Mononuclear cell (primary cell): ENCODE results near the gene MOCS1. TPM values are rescaled to one million over a fixed set of nuclear protein-coding genes. Genes with fewer than 3 reads are reported as not detected.

ENCODE experiments used
- H3K27me3 ChIP-seq: 2 replicates; pipeline ENCODE4 v1.6.0; 2011; ENCODE audit warnings: low read length, control low read depth; ENCODE audit not compliant: insufficient read depth
- H3K4me1 ChIP-seq: 2 replicates; pipeline ENCODE4 v1.5.1; 2011; ENCODE audit warnings: mild to moderate bottlenecking, low read length, control low read depth; ENCODE audit not compliant: insufficient read depth
- H3K4me3 ChIP-seq: 2 replicates; pipeline ENCODE4 v1.5.1; 2011; ENCODE audit warnings: mild to moderate bottlenecking, low read length, moderate library complexity
- H3K9me3 ChIP-seq: 2 replicates; pipeline ENCODE4 v1.5.1; 2011; ENCODE audit warnings: low read depth, mild to moderate bottlenecking, control low read depth, low read length
- total RNA-seq: library from RNA; depleted of rRNA; stranded (reverse); fragments of >200 nt; gene quantifications from one replicate; pipeline ENCODE4 v1.2.3, GENCODE V29; 2012

Gene MOCS1
- total RNA-seq, 1 donor = 0.63 TPM

DNA sequence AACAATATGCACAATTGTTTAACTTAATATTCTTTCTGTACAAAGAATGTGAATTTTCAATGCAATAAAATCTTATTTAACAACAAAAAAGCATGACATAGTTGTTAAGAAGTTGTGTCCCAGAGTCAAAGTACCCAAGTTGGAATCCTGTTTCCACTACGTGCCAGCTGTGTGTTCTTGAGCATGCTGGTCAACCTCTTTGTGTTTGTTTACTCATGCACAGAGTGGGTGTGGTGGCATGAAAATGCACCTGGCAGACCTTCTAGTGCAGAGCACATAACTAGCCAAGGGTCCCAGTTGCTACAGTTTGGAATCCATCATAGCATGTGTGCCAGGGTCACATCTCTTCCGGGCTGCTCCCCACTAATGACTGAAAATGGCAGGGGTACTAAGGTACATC lies 24.7 kb upstream of the MOCS1 start:
- Histone ChIP-seq H3K9me3 (no peaks in the 10 kb centered on the region), H3K4me3 (no peak overlapping the region), H3K27me3 (peaks cover under 1% of the 10 kb centered on the region), H3K4me1 (no peaks in the 10 kb centered on the region)

DNA sequence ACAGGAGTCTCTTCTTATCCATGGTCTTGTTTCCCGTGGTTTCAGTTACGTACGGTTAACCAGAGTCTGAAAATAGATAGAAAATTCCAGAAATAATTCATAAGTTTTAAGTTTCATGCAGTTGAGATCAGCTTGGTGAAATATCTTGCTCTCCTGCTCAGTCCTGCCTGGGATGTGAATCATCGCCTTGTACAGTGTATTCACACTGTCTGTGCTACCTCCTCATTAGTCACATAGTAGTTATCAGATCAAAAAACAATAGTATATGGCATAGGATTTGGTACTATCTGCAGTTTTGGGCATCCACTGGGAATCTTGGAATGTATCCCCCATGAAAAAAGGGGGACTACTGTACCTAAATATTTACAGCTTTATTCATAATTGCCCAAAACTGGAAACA lies 22.7 kb upstream of the MOCS1 start:
- H3K4me3 ChIP-seq = no peak overlapping the region

DNA sequence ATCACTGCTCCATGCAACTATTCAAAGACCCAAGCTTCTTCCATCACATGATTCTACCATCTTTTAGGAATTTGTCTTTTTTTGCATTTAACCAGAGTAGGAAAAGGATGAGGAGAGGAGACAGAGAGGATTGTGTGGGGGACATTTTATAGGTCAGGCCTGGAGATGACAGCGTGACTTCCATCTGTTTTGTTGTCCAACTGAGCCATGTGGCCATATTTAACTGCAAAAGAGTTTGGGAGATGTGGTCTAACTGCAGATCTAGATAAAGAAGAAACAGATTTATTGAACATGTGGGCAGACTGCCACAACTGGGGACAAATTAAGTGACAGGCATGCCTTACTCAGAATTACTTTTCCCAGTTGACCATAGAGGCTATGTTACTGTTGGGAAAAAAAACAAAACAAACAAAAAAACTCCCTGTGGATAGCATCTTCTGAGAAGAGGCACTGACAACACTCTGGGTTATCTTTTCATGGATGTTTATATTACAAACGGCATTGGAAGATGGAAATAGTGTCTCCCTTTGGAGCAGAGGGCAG lies 18.9 kb upstream of the MOCS1 start:
- no peaks in the 10 kb centered on the region for H3K27me3 ChIP-seq
- no peaks in the 10 kb centered on the region for H3K9me3 ChIP-seq
- H3K4me1 ChIP-seq = no peaks in the 10 kb centered on the region
- H3K4me3 ChIP-seq = no peak overlapping the region

More for the DNA sequence above, 22.7 kb upstream of the MOCS1 start:
- no peaks in the 10 kb centered on the region for H3K9me3 ChIP-seq
- H3K4me1 ChIP-seq = no peaks in the 10 kb centered on the region
- H3K27me3 ChIP-seq = no peaks in the 10 kb centered on the region

DNA sequence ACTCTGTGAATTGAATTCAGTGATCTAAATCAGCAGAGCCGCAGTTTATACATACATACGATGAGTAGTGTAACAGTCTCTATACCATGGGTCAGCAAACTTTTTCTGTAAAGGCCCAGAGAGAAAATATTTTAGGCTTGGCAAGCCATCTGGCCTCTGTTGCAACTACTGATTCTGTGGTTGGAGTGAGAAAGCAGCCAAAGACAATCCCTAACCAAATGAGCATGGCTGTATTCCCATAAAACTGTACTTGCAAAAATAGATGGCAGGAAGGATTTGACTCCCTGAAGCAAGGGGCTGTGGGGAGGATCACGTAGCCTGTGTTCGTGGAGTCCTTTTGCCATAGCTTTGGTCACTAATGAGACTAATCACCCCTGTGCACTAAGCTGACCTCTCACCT lies 17.9 kb upstream of the MOCS1 start:
- Histone ChIP-seq H3K9me3 (no peaks in the 10 kb centered on the region), H3K4me1 (no peaks in the 10 kb centered on the region), H3K4me3 (no peak overlapping the region), H3K27me3 (no peaks in the 10 kb centered on the region)

DNA sequence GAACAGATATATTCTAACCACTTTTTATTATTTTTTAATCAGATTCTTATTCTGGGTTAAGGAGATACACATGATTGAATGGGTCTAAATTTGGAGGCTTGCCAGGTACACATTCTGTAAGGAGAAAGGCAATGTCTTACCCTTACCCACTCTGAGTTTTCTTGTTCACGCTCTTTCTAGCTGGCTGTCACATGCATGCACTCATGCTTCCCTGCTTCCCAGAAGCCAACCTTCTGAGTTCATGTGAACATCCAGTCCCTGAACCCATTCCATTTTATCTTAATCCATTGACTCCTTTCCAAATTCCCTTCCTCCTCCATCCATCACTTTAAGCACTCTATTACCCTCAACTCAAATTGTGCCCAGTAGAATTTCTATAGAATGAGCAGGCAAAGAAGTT lies 17.5 kb upstream of the MOCS1 start:
- Histone ChIP-seq H3K27me3 (no peaks in the 10 kb centered on the region), H3K4me3 (no peak overlapping the region), H3K4me1 (no peaks in the 10 kb centered on the region), H3K9me3 (no peaks in the 10 kb centered on the region)

DNA sequence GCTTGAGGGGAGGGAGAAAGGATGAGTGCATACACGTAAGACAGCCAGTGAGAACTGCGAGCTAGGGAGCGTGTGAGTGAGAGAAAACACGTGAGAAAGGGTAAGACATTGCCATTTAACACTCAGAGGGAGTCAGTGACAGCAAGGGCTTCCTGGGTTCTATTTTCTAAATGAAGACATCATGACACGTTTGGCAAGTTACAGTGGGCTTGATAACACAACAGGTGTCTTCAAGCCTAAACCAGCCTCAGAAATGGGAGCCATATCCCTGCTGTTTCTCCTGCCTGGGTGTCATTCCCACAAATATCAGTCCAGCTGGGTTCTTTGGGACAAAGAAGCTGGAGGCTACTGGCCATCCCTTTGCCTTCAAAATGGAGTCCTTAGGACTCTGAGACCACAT lies 16.9 kb upstream of the MOCS1 start:
- Histone ChIP-seq H3K9me3 (no peaks in the 10 kb centered on the region), H3K4me1 (no peaks in the 10 kb centered on the region), H3K27me3 (no peaks in the 10 kb centered on the region), H3K4me3 (no peak overlapping the region)

DNA sequence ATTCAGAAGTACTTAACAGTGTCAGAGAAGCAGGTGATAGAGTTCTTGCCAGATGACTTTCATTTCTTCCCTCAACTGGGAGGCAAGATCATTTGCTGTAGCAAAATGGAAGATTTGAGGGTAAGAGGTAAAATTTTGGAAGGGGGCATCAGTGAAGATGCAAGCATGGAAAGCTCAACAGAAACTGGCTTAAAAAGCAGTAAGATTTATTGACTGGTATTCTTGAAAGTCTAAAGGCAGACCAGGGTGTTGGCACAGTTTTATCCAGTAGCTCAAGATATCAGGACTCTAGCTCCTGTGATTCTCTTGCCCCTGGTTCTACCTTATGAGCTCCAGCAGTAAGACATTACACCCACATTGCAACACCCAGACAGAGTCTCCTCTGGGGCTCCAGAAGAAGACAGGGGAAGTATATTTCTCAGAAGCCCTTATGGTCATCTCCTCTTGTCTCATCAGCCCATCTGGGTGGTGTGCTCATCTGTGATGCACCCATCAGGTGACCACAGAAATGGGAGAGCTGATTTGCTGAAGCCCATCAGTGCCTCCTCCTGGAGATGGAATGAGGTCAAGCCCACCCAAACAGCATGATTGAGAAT lies 16.0 kb upstream of the MOCS1 start:
- no peaks in the 10 kb centered on the region for H3K27me3 ChIP-seq
- H3K9me3 ChIP-seq = no peaks in the 10 kb centered on the region
- H3K4me1 ChIP-seq = no peaks in the 10 kb centered on the region
- H3K4me3 ChIP-seq = no peak overlapping the region

DNA sequence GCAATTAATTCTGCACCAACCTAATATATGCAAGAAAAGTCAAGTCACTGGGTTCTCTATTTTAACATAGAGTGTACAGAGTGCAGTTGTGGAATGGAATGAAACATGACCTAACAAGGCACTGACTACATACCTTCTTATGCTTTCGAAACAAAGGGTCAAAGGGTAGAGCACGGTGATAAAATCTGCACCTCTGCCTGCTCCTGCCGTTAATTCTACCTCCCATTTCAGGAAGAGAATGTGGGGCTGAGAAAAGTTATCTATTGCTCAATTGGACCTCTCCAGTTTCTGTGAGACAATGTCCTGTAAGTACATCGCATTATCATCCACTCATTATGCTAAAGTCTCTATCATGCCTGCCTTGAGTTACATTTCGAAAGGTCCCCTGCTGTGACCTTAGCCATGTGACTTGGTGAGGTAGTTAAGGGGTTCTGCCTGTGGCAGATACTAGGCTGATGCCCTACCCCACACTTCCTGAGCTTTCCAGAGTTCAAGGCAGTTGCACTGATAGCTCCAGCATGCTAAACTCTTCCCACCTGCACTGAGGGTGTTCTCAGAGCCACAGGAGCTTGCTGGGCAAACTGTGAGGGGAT lies 14.0 kb upstream of the MOCS1 start:
- Histone ChIP-seq H3K4me3 (no peak overlapping the region), H3K9me3 (no peaks in the 10 kb centered on the region), H3K27me3 (no peaks in the 10 kb centered on the region), H3K4me1 (no peaks in the 10 kb centered on the region)

DNA sequence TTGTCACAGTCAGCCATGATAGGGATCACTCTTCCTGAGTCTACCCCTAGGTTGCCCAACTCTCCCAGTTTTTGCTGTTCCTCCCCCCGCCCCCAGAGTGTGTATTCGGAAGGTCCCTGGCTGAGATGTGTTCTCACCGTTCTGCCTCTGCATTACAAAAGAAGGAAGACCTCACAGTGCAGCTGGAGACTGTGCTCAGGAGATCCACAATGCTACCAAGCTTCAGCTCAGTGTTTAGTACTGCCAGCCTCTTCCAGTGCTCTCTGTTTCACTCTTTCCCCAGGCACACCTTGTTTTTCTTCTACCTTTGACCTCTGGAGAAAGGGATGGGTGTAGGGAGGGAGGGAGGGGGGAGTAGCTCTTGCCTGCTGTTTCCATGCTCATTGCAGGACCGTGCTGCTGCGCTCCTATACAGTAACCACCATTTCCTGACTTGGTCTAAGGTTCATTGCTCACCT lies 13.4 kb upstream of the MOCS1 start:
- H3K27me3 ChIP-seq = no peaks in the 10 kb centered on the region
- no peaks in the 10 kb centered on the region for H3K9me3 ChIP-seq
- no peak overlapping the region for H3K4me3 ChIP-seq
- H3K4me1 ChIP-seq = no peaks in the 10 kb centered on the region

DNA sequence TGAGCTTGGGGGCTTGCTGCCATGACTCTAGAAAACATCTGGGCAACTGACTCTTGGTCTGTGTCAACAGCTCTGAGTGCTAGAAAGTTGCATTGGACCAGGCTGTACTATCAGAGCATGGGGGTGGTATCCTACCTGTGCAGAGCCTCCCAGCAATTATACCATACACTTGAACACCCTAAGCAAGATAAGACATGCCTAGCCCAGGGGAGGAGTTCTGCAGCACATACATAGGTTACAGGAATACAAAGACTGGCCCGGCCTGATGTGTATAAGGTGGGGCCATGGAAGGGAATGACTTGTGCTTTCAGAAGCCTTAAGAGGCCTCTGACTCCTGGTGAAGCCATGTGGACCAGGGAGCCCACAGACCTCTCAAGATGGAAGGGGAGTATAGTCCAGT lies 11.4 kb upstream of the MOCS1 start:
- Histone ChIP-seq H3K4me3 (no peak overlapping the region), H3K9me3 (no peaks in the 10 kb centered on the region), H3K27me3 (no peaks in the 10 kb centered on the region), H3K4me1 (no peaks in the 10 kb centered on the region)

DNA sequence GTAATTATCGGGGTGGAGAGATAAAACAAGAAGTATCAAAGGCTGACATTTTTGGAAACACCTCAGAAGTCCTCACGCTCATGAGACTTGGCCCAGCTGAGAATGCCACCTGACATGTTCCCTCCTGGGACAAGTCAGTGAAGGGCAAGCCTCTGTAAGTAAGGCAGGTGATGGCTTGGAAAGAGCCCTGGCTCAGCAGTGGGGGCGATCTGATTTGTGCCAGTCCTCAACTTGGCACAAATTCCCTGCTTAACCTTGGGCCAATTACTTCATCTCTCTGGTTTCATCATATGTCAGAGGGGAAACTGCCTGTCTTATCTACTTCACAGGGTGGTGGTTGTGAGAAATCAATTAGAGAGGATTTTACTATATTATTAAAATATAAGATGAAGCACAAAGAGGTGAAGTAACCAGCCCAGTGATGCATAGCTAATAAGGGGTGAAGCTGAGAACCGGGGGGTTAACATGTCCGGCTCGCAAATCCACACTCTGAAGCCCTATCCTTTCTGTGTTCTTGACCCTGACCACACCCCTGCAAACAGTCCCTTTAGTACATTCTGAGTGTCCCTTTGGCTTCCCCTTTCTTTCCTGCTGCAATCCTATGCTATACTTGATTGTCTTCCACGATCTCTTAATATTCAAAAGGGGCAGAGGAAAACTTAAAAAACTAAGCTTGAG lies 8.8 kb upstream of the MOCS1 start:
- no peaks in the 10 kb centered on the region for H3K4me1 ChIP-seq
- no peak overlapping the region for H3K4me3 ChIP-seq
- no peaks in the 10 kb centered on the region for H3K9me3 ChIP-seq
- no peaks in the 10 kb centered on the region for H3K27me3 ChIP-seq

DNA sequence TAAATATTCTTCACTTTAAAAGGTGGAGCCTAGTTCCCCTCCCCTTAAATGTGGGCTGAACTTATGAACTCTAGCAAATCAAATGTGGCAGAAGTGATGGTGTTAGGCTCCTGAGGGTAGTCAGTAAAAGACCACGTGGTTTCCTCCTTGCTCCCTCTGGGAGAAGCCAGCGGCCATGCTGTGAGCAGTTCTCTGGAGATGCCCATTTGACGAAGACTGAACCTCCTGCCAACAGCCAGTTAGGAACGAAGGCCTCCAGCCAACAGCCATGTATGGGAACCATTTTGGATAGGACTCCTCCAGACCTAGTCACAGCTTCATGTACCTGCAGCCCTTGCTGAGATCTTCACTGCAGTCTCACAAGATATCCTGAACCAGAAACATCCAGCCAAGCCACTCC lies 7.6 kb upstream of the MOCS1 start:
- no peaks in the 10 kb centered on the region for H3K4me1 ChIP-seq
- H3K4me3 ChIP-seq = no peak overlapping the region
- no peaks in the 10 kb centered on the region for H3K27me3 ChIP-seq
- H3K9me3 ChIP-seq = no peaks in the 10 kb centered on the region

DNA sequence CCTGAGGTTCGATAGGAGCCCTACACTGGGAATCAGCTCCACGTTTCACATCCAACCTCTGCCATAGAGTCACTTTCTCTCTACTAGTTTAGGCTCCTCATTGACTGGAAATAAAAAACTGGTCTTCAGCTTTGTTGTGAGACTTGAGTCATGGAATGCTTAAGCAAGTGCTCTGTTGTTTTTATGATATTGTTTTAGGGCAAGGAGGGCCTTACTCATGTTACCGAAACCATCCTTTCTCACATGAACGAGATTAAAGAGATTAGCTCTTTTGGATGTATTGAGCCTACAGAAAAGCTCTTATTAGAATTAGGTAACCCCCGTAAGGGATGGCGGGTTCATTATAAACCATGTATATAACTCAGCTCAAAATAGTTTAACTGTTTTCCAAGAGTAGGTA lies 6.9 kb upstream of the MOCS1 start:
- Histone ChIP-seq H3K4me1 (no peaks in the 10 kb centered on the region), H3K9me3 (no peaks in the 10 kb centered on the region), H3K4me3 (no peak overlapping the region), H3K27me3 (no peaks in the 10 kb centered on the region)

DNA sequence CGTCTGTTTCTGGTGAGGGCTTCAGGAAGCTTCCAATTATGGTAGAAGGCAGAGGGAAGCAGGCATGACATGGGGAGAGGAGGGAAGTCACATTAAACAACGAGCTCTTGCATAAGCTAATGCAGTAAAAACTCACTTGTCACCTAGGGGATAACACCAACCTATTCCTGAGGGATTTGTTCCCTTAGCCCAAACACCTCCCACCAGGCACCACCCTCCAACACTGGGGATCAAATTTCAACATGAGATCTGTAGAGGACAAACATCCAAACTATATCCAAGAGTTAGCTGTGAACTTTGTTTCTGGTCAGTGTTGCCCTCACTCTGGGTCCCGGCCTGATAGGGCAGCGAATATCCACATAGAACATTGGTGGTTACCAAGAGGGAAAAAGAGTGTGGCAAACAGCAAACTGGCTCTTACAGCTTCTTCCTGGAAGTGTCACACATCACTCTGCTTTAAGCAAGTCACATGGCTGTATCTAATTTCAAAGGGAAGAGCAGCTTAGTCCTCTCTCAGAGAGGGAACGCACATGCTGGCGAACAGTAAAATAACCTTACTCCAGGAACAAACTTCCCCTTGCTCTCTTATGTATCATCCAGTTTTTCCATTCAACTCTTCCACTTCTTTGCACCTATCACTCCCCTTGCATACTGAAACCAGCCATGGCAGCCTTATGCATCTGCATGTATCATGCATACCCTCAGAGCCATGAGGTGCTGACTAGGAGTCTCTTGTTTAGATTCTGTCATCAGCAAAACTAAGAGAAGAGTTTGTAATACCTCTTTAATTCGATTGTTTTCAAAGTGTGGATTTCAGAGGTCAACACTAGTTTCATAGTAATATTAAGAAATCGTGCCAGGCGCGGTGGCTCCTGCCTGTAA lies 4.8 kb upstream of the MOCS1 start:
- peaks cover 8% of the 10 kb centered on the region for H3K27me3 ChIP-seq
- H3K4me3 ChIP-seq = no peak overlapping the region
- no peaks in the 10 kb centered on the region for H3K4me1 ChIP-seq
- no peaks in the 10 kb centered on the region for H3K9me3 ChIP-seq
